ENCODE results near the gene NUBPL. TPM values are rescaled to one million over a fixed set of nuclear protein-coding genes. Genes with fewer than 3 reads are reported as not detected.
A peak's percentile ranks its signal among the peaks of the same experiment; 100 is the strongest.

Gene NUBPL
- total and polyA plus RNA-seq, 2 experiments from 2014 or later, result 22.9 to 30.8 TPM

GRCh38 chr14:31819281-31819680, 258.1 kb downstream of the NUBPL start:
- Histone ChIP-seq H3K4me1 (ENCODE audit: low read depth) (peaks cover 8% of the 10 kb centered on the region), H3K27ac (no peak overlapping the region), H3K36me3 (no peaks in the 10 kb centered on the region), H3K9me3 (ENCODE audit: low read depth) (no peaks in the 10 kb centered on the region), H3K4me3 (no peak overlapping the region), H3K27me3 (no peaks in the 10 kb centered on the region)
- DNase-seq (ENCODE audit: low read depth in 1 of 2, low spot score in 1 of 2), result no peak
- TF ChIP-seq, protein P1, sequence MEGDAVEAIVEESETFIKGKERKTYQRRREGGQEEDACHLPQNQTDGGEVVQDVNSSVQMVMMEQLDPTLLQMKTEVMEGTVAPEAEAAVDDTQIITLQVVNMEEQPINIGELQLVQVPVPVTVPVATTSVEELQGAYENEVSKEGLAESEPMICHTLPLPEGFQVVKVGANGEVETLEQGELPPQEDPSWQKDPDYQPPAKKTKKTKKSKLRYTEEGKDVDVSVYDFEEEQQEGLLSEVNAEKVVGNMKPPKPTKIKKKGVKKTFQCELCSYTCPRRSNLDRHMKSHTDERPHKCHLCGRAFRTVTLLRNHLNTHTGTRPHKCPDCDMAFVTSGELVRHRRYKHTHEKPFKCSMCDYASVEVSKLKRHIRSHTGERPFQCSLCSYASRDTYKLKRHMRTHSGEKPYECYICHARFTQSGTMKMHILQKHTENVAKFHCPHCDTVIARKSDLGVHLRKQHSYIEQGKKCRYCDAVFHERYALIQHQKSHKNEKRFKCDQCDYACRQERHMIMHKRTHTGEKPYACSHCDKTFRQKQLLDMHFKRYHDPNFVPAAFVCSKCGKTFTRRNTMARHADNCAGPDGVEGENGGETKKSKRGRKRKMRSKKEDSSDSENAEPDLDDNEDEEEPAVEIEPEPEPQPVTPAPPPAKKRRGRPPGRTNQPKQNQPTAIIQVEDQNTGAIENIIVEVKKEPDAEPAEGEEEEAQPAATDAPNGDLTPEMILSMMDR (IDR thresholded peaks at IDR 0.05; ENCODE audit: low read depth, low read length), result no peak

- no peak overlapping the region for H3K4me3 ChIP-seq
- H3K4me1 ChIP-seq (ENCODE audit: low read depth), result peaks cover 8% of the 10 kb centered on the region
- TF ChIP-seq, protein P1 (IDR thresholded peaks at IDR 0.05; ENCODE audit: low read depth, low read length), result no peak
- no peaks in the 10 kb centered on the region for H3K36me3 ChIP-seq
- H3K9me3 ChIP-seq (ENCODE audit: low read depth), result no peaks in the 10 kb centered on the region
- H3K27me3 ChIP-seq, result no peaks in the 10 kb centered on the region
- DNase-seq (ENCODE audit: low read depth in 1 of 2, low spot score in 1 of 2), result no peak
- no peak overlapping the region for H3K27ac ChIP-seq
These were observed 264.3 kb downstream of the NUBPL start for GRCh38 chr14:31825459-31825858.

DNA sequence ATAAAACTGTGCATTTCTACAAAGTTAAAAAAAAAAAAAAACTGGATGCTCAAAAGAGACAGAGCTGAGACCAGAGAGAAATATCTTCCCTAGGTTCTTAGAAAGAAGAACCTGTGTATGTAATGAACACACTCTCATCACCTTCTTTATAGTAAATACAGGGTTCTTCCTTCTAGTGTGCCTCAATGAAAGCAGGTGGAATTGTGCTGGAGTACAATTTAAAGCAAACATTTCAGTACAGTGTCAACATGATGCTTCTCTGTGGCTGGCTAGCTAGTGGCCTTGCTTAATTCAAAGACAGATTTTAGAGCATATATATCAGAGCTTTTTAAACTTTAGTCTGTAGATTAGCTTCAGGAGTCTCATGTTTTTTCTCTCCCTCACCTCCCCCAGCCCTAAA, 266.1 kb downstream of the NUBPL start:
- Histone ChIP-seq H3K9me3 (ENCODE audit: low read depth) (no peaks in the 10 kb centered on the region), H3K4me3 (no peak overlapping the region), H3K27ac (no peak overlapping the region), H3K4me1 (ENCODE audit: low read depth) (peaks cover 8% of the 10 kb centered on the region), H3K27me3 (no peaks in the 10 kb centered on the region), H3K36me3 (no peaks in the 10 kb centered on the region)
- TF ChIP-seq, protein P1 (IDR thresholded peaks at IDR 0.05; ENCODE audit: low read depth, low read length), result no peak
- DNase-seq (ENCODE audit: low read depth in 1 of 2, low spot score in 1 of 2), result no peak

DNA sequence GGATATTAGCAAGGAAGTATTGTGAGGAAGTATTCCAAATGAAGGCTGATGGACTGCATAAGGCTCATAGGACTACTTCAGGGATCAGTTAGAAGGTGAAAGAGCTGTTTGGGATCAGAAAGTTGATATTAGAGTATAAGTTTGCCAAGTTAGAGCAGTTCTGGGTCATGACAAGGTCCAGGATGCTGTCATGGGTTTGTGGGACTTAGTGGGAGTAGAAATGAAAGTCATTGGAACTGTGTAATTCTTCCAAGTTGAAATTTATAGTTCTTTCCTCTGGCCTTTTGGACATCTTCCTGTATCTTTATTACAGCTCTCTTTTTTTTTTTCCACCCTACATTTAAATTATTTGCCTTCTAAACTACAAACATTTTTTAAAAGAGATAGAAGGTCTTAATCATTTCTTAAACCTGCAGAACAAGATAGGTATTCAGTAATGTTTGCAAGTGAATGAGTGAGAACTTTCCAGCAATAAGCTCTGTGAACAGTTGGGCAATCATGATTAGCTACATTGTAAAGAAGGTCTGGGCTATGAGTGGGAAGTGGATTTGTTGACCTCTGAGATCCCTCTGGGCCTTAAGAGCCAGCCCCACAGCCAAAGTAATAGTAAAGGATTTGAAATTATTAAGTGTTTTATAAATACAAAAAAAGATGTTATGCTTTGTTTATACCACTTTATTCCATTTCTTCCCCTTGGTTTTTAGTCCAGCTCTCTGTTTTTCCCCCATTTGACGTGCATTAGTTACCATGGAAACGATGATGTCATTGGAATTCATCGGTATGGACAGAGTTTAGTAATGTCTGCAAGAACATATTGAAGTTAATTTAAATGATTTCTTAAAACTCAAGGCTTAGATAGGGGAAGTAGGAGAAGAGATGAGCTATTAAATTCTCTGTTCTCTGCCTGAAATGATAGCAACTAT, 268.0 kb downstream of the NUBPL start:
- peak in 1 of 2 donors; percentile 87 for DNase-seq (ENCODE audit: low read depth in 1 of 2, low spot score in 1 of 2)
- TF ChIP-seq, protein P1 (IDR thresholded peaks at IDR 0.05; ENCODE audit: low read depth, low read length), result no peak
- H3K27ac ChIP-seq, result no peak overlapping the region
- H3K9me3 ChIP-seq (ENCODE audit: low read depth), result no peaks in the 10 kb centered on the region
- H3K4me1 ChIP-seq (ENCODE audit: low read depth), result no peaks in the 10 kb centered on the region
- no peaks in the 10 kb centered on the region for H3K36me3 ChIP-seq
- H3K4me3 ChIP-seq, result no peak overlapping the region
- H3K27me3 ChIP-seq, result no peaks in the 10 kb centered on the region

DNA sequence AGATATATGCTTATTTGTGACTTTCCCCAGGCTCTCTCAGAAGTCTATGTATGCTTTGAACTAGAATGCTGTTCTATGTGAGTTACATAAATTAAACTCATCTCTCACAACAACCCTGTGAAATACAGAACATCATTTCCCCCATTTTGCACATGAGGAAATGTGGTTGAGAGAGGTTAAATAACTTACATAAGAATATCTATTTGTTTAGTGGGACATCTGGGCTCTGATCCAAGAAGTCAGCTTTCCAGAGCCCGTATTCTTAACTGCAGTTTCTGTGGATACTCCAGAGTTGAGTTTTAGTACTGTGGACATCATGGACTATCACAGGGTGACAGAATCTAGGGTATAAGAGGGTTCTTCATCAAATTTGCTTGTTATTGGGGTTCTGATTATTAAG, 273.4 kb downstream of the NUBPL start:
- H3K27ac ChIP-seq, result no peak overlapping the region
- H3K4me3 ChIP-seq, result no peak overlapping the region
- peak in 1 of 2 donors; percentile 71 for DNase-seq (ENCODE audit: low read depth in 1 of 2, low spot score in 1 of 2)
- TF ChIP-seq, protein P1 (IDR thresholded peaks at IDR 0.05; ENCODE audit: low read depth, low read length), result no peak
- H3K4me1 ChIP-seq (ENCODE audit: low read depth), result no peaks in the 10 kb centered on the region
- H3K27me3 ChIP-seq, result no peaks in the 10 kb centered on the region
- no peaks in the 10 kb centered on the region for H3K36me3 ChIP-seq
- no peaks in the 10 kb centered on the region for H3K9me3 ChIP-seq (ENCODE audit: low read depth)
